Uterus (tissue), 4 donors: ENCODE results near the gene IL17A. TPM values are rescaled to one million over a fixed set of nuclear protein-coding genes. Genes with fewer than 3 reads are reported as not detected.

Source experiments
- DNase-seq, 2 donors: peaks; one replicate each; pipeline ENCODE4 v3.0.0-alpha.2; 2019 to 2020
- H3K27ac ChIP-seq, 2 donors: fragments of 200-600 bp; sonication (generic); 1 replicate in 1 of 2; 2 replicates in 1 of 2; pipeline ENCODE4 v1.5.1; 2016 to 2018
- H3K27me3 ChIP-seq, 2 donors: fragments of 200-600 bp; sonication (generic); one replicate each; pipeline ENCODE4 v1.5.1; 2018 to 2019; ENCODE audit warnings: control low read depth in 1 of 2
- H3K36me3 ChIP-seq, 2 donors: fragments of 200-600 bp; sonication (generic); one replicate each; pipeline ENCODE4 v1.5.1; 2019; ENCODE audit warnings: control low read depth in 1 of 2
- H3K4me1 ChIP-seq, 2 donors: fragments of 200-600 bp; sonication (generic); one replicate each; pipeline ENCODE4 v1.5.1; 2018 to 2019; ENCODE audit warnings: control low read depth in 1 of 2
- H3K4me3 ChIP-seq, 2 donors: fragments of 200-600 bp; sonication (generic); 1 replicate in 1 of 2; 2 replicates in 1 of 2; pipeline ENCODE4 v1.5.1; 2018 to 2019; ENCODE audit warnings: mild to moderate bottlenecking in 1 of 2
- H3K9me3 ChIP-seq, 2 donors: fragments of 200-600 bp; sonication (generic); one replicate each; pipeline ENCODE4 v1.5.1; 2019; ENCODE audit warnings: control low read depth in 1 of 2
- CTCF ChIP-seq, 4 experiments: fragments of 200-600 bp in 2 of 4; fragments of 450-650 bp in 2 of 4; sonication (generic) in 2 of 4; IDR thresholded peaks; one replicate each; pipeline ENCODE4 v1.5.1; 2016 to 2019; ENCODE audit warnings: antibody characterized with exemption in 4 of 4, mild to moderate bottlenecking in 2 of 4, moderate library complexity in 1 of 4
- POLR2A ChIP-seq, 2 donors: fragments of 450-650 bp; IDR thresholded peaks; one replicate each; pipeline ENCODE4 v1.6.1; 2016; ENCODE audit warnings: antibody characterized with exemption in 2 of 2, mild to moderate bottlenecking in 1 of 2, moderate library complexity in 1 of 2
- intact Hi-C: fragments of 100-400 bp; cut with DNase I; formaldehyde crosslinking; loops from one replicate; pipeline ENCODE4 v1.15.1; 2023; ENCODE audit warnings: low total_unique reads
- total RNA-seq, 4 donors: library from RNA; depleted of rRNA in 3 of 4; stranded (reverse); fragments of >200 nt in 3 of 4; gene quantifications; one replicate each; pipeline versions ENCODE4 v1.1.0 to v1.2.4, GENCODE V29; 2014 to 2023
- donor health status: DM: yes; HTN: yes; CAD: no.

IL17A gene
- total RNA-seq, 4 donors from 2014 or later: 0.40 TPM; not detected in 3

DNA sequence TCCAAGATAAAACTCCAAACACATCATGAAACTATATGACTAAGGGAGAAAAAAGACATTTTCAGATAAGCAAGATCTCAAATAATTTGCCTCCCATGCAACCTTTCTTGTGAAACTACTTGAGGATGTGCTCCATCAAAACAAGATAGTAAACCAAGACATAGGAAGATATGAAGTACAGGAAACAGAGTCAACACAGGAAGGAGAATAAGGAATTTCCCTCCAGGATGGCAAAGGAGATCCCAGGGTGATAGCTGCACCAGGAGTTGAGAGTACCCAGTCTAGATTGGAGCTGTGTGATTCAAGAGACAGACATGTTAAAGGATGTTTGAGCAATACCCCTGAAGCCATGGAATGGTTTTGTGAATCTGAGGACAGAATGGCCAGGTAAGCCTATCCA lies 15.3 kb downstream of the IL17A start:
- H3K36me3 ChIP-seq: no peaks in the 10 kb centered on the region
- TF ChIP-seq CTCF (IDR thresholded peaks at IDR 0.05): no peak
- no peak for TF ChIP-seq POLR2A (IDR thresholded peaks at IDR 0.05)
- no peaks in the 10 kb centered on the region for H3K27me3 ChIP-seq
- no peak for DNase-seq
- H3K4me3 ChIP-seq: no peak overlapping the region
- intact Hi-C loops: no loop called here
- H3K9me3 ChIP-seq: no peaks in the 10 kb centered on the region
- H3K27ac ChIP-seq: no peak overlapping the region
- no peaks in the 10 kb centered on the region for H3K4me1 ChIP-seq

DNA sequence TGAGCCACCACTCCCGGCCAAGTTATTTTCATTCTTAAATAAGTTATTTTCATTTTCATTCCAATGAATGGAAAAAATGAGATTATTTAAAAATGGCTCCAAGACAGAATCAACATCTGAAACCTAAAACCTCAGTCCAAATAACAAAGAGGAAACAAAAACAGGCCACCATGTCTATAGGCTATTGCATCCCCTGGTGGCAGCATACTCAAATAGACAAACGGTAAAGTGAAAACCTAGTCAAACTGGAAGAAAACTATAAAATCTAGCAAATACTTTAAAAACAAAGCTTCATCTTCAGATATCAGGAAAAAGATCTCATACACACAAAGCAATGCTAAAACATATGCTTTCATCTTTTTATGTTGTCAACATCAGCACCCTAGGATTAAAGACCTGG lies 20.9 kb downstream of the IL17A start:
- intact Hi-C loops: no loop called here
- Histone ChIP-seq H3K4me1 (no peaks in the 10 kb centered on the region), H3K27ac (no peak overlapping the region), H3K36me3 (no peaks in the 10 kb centered on the region), H3K27me3 (no peaks in the 10 kb centered on the region), H3K9me3 (no peaks in the 10 kb centered on the region), H3K4me3 (no peak overlapping the region)
- DNase-seq: no peak
- TF ChIP-seq POLR2A (IDR thresholded peaks at IDR 0.05) (no peak), CTCF (IDR thresholded peaks at IDR 0.05) (no peak)

GRCh38 chr6:52208612-52209011 lies 22.4 kb downstream of the IL17A start:
- H3K27me3 ChIP-seq: no peaks in the 10 kb centered on the region
- intact Hi-C loops: no loop called here
- H3K27ac ChIP-seq: no peak overlapping the region
- peak in 1 of 2 donors; percentile 15 for DNase-seq
- H3K4me1 ChIP-seq: no peaks in the 10 kb centered on the region
- H3K36me3 ChIP-seq: no peaks in the 10 kb centered on the region
- no peak overlapping the region for H3K4me3 ChIP-seq
- TF ChIP-seq CTCF (IDR thresholded peaks at IDR 0.05): no peak
- TF ChIP-seq POLR2A (IDR thresholded peaks at IDR 0.05): no peak
- no peaks in the 10 kb centered on the region for H3K9me3 ChIP-seq

DNA sequence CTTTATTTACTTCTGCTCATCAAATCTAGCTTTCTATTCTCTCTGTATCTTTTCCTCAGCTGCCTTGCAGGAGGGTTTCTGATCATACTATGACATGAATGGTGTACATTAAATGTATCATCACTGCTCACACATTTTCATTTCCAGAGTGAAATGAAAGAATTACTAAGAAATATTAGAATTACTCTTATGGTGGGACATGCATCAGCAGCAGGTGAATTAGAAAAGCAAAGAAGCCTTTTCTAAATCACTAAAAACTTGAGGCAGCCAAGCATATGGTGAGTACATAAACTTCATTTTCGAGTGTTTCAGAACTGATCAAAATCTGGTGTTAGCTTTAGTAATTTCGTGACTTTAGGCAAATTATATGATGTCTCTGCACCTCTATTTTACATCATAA lies 23.6 kb downstream of the IL17A start:
- no peak for TF ChIP-seq CTCF (IDR thresholded peaks at IDR 0.05)
- no peak for TF ChIP-seq POLR2A (IDR thresholded peaks at IDR 0.05)
- intact Hi-C loops: no loop called here
- no peak for DNase-seq
- Histone ChIP-seq H3K36me3 (no peaks in the 10 kb centered on the region), H3K4me3 (no peak overlapping the region), H3K4me1 (no peaks in the 10 kb centered on the region), H3K9me3 (no peaks in the 10 kb centered on the region), H3K27ac (no peak overlapping the region), H3K27me3 (no peaks in the 10 kb centered on the region)

DNA sequence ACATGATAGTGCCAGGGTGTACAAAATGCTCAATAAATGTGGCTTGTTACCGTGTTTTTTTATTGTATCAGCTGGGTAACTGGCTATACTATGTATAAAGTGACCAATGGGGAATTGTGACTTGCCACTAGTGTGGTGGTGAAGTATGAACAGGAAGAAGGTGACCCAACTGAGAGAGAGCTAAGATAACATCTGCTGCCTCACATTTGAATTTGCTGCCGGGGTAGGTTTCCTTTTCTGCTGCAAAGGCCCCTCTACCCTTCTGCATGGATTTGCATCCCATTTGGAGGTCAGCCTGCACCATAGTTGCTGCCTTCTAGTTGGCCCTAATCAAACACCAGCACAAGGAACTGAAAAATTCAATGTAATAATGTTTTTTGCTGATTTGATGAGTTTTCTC lies 24.1 kb downstream of the IL17A start:
- intact Hi-C loops: no loop called here
- no peaks in the 10 kb centered on the region for H3K9me3 ChIP-seq
- H3K4me1 ChIP-seq: no peaks in the 10 kb centered on the region
- H3K4me3 ChIP-seq: no peak overlapping the region
- no peaks in the 10 kb centered on the region for H3K27me3 ChIP-seq
- H3K27ac ChIP-seq: no peak overlapping the region
- no peak for DNase-seq
- no peaks in the 10 kb centered on the region for H3K36me3 ChIP-seq
- no peak for TF ChIP-seq POLR2A (IDR thresholded peaks at IDR 0.05)
- no peak for TF ChIP-seq CTCF (IDR thresholded peaks at IDR 0.05)
